ENCODE results near the gene UNK.

Gene UNK

DNA sequence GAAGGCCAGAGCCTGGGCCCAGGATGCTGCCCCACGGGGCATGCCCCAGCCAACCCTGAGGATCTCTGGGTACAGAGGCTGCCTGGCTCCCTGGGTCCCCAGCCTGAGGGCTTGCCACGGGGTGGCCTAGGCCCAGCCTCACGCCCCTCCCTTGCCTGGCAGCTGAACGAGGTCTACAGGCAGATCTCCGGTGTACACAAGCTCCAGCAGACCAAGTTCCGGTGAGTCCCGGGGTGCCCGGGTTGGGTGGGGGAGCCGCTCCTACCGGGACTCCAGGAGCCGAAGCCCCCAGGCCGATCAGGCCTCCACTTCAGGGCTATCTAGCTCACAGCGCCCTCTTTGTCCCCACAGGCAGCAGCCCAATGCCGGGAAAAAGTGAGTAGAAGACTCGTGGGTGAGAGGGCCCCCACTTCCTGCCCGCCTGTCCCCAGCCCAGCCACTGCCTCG is 44.0 kb upstream of the UNK start:
- DNase-seq (ENCODE audit: extremely low read depth, low read depth): no peak
- TF ChIP-seq, protein P1, sequence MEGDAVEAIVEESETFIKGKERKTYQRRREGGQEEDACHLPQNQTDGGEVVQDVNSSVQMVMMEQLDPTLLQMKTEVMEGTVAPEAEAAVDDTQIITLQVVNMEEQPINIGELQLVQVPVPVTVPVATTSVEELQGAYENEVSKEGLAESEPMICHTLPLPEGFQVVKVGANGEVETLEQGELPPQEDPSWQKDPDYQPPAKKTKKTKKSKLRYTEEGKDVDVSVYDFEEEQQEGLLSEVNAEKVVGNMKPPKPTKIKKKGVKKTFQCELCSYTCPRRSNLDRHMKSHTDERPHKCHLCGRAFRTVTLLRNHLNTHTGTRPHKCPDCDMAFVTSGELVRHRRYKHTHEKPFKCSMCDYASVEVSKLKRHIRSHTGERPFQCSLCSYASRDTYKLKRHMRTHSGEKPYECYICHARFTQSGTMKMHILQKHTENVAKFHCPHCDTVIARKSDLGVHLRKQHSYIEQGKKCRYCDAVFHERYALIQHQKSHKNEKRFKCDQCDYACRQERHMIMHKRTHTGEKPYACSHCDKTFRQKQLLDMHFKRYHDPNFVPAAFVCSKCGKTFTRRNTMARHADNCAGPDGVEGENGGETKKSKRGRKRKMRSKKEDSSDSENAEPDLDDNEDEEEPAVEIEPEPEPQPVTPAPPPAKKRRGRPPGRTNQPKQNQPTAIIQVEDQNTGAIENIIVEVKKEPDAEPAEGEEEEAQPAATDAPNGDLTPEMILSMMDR (IDR thresholded peaks at IDR 0.05; ENCODE audit: low read depth, low read length): no peak

DNA sequence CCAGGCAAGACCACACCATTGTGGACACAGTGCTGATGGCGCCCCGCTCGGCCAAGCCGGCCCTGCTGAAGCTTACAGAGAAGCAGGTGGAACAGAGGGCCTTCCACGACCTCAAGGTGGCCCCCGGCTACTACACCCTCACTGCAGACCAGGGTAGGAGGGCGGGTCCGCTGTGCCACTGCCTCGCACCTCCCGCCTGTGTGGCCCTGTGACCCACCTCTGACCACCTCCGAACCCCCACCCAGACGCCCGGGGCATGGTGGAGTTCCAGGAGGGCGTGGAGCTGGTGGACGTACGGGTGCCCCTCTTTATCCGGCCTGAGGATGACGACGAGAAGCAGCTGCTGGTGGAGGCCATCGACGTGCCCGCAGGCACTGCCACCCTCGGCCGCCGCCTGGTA is 42.3 kb upstream of the UNK start:
- TF ChIP-seq, protein P1 (IDR thresholded peaks at IDR 0.05; ENCODE audit: low read depth, low read length): no peak
- DNase-seq (ENCODE audit: extremely low read depth, low read depth): no peak

DNA sequence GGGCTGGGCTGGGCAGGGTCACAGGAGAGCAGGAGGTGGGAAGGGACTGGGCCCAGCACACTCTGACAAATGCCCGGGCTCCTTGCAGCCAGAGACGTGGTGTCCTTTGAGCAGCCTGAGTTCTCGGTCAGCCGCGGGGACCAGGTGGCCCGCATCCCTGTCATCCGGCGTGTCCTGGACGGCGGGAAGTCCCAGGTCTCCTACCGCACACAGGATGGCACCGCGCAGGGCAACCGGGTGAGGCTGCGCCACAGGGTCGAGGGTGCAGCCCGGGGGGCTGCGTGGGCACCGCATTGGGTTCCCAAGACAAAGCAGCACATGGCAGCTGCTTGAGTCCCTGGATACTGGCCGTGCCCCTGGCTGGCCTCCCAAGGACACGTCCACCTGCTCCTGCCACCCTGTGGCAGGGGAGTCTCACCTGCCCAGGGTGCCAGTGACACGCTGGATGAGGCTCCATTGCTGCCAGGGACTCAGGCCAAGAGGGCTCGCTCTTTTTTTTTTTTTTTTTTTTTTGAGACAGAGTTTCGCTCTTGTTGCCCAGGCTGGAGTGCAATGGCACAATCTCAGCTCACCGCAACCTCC is 40.9 kb upstream of the UNK start:
- DNase-seq (ENCODE audit: extremely low read depth, low read depth): no peak
- TF ChIP-seq, protein P1 (IDR thresholded peaks at IDR 0.05; ENCODE audit: low read depth, low read length): no peak

DNA sequence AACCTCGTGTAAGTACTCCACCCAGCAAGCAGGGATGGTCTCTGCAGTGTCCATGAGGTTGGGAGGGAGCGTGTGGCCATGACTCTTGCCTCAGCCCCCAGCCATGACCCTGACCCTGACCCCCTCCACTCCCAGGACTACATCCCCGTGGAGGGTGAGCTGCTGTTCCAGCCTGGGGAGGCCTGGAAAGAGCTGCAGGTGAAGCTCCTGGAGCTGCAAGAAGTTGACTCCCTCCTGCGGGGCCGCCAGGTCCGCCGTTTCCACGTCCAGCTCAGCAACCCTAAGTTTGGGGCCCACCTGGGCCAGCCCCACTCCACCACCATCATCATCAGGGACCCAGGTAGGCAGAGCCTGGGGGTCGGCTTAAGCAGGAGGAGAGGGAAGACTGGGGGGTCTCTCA is 35.9 kb upstream of the UNK start:
- TF ChIP-seq, protein P1 (IDR thresholded peaks at IDR 0.05; ENCODE audit: low read depth, low read length): no peak
- DNase-seq (ENCODE audit: extremely low read depth, low read depth): no peak

DNA sequence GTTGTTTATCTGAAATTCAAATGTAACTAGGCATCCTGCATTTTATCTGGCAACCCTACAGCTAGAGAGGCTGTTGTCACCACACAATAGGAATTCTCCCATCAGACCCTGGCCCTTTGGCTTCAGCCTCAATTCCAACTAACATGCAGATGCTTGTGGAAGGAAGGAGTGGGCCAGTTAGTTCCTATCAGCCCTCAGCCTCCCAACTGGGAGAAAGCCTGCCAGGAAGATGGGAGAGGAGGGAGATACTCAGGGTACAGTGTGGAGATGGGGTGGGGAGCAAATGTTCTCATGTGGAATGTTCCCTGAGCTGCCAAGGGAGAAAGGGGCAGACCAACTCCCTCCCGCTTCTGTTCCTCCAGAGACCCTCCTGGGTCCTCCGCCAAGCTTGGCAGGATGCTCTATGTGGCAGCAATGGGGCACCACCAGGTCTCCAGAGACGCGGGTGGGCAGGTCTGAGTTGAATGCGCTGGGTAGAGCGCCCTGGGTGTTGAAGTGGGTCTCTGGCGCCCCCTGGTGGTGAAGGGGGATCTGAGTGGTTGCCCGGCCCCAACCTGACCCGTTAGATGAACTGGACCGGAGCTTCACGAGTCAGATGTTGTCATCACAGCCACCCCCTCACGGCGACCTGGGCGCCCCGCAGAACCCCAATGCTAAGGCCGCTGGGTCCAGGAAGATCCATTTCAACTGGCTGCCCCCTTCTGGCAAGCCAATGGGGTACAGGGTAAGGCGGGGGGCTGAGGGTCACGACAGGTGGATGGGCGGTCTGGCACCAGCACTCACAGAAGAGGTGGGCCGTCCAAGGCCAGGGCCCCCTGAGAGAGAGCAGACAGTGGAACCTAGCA is 34.8 kb upstream of the UNK start:
- no peak for DNase-seq (ENCODE audit: extremely low read depth, low read depth)
- TF ChIP-seq, protein P1 (IDR thresholded peaks at IDR 0.05; ENCODE audit: low read depth, low read length): peak; percentile 81

DNA sequence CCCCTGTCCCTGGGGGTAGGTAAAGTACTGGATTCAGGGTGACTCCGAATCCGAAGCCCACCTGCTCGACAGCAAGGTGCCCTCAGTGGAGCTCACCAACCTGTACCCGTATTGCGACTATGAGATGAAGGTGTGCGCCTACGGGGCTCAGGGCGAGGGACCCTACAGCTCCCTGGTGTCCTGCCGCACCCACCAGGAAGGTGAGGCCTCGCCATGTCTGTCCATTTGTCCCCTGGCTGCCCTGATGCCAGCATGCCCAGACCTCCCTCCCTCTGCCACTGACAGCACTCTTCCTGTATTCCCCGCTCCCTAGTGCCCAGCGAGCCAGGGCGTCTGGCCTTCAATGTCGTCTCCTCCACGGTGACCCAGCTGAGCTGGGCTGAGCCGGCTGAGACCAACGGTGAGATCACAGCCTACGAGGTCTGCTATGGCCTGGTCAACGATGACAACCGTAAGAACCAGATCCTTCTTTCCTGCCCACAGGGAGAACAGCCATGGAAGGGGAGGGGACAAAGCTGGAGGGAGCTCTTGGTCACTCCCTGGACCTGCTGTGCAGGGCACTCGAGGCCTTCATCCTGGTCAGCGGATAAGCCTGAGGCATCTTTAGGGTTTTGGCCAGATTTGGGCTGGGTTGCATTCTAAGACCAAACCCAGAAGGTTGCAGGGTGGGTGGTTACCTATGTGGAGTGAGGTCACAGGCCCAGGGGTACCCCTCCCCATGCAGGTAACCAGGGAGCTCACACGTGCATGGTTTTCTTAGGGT is 33.8 kb upstream of the UNK start:
- no peak for DNase-seq (ENCODE audit: extremely low read depth, low read depth)
- TF ChIP-seq, protein P1 (IDR thresholded peaks at IDR 0.05; ENCODE audit: low read depth, low read length): no peak

Measured in AG09319 (cell line).